Renal cortex interstitium (tissue), 11 donors: ENCODE data around the gene AMOTL2. TPM values are rescaled to one million over a fixed set of nuclear protein-coding genes. Genes with fewer than 3 reads are reported as not detected.

Experiments used
- DNase-seq, 11 donors: peaks; one replicate each; pipeline ENCODE4 v3.0.0-alpha.2; 2013; ENCODE audit warnings: low read depth in 9 of 11, low spot score in 4 of 11; ENCODE audit errors: extremely low read depth in 1 of 11
- polyA plus RNA-seq, 3 donors: library from polyadenylated mRNA; unstranded; fragments of 120-200 nt; gene quantifications; one replicate each; pipeline ENCODE4 v1.2.1, GENCODE V29; 2013; ENCODE audit not compliant: insufficient read length in 3 of 3

The AMOTL2 gene
- polyA plus RNA-seq, 3 donors = 79.8 to 100 (median 87.0) TPM

- no peak for DNase-seq
Measured at GRCh38 chr3:134330883-134331810, 43.1 kb downstream of the AMOTL2 start.

DNA sequence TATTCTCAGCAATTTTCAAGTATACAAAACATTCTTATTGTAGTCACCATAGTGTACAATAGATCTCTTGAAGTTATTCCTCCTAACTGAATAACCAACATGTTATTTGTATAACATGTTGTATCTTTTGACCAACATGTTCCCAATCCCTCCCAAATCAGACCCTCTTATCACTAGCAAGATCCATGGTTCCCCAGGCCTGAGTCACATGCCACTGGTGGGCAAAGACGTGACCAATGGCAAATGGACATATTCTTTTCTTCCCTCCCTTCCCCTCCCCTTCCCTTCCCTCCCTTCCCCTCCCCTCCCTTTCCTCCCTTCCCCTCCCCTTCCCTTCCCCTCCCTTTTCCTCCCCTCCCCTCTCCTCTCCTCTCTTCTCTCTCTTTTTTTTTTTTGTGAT, 45.4 kb downstream of the AMOTL2 start:
- no peak for DNase-seq

GRCh38 chr3:134328147-134328591, 46.1 kb downstream of the AMOTL2 start:
- DNase-seq = no peak

DNA sequence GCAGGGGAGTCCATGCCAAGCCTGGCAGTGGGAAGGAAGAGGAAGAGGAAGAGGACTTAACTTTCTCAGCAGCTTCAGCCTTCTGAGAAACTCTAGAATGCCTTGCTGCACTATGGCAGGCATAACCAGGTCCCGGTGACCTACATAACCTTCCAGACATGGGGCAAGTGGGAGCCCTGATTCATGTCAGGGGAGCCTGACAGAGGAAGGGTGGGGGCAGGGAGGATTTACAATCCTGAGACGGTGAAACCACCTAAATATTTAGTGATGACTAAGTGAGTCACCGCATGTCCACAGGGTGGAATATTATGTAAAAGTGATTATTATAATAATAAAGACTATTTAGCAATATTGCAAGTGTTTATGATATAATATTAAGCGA, 46.7 kb downstream of the AMOTL2 start:
- DNase-seq = no peak

DNA sequence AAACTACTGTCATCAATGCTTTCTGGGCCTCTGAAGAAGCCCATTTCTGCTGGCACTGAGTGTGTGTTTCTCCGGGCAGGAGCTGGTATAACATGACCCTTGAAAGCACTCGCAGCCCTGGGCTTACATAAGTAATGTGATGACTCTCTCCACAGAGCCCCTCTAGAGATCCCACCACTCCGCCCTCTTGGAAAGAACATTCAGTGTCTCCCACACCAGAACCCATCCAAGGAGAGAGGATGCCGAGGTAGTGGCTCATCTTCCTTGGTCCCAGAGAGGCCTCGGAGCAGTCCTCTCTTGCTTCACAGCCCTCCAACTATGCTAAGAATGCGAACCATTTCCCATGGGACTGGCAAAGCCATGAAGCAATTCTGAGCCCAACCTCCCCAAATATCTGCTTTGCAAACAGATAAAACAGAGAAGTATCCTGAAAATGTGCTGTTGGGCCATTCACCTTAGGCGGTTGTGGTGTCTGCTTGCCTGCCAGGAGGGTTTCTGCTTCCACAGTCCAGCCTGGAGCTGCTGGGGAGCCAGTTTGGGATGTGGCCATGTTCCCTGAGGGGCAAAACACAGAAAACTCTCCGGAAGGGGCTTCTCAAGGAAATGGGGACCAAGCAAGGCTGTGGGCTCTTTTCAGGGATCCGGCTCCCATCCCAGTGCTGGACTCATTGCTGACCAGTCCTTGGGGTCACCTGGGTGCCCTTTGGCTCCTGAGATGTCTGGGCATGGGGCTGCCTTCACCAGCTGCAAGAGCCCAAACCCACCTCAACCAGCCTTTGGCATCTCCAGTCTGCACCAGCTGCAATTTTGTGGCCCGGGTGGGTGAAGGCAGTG, 47.3 kb downstream of the AMOTL2 start:
- DNase-seq = peak in 4 of 11 donors; percentile 74 to 83 (median 78)

GRCh38 chr3:134326126-134326525, 48.1 kb downstream of the AMOTL2 start:
- DNase-seq = no peak

- DNase-seq = no peak
Measured at GRCh38 chr3:134325706-134326105, 48.5 kb downstream of the AMOTL2 start.

- no peak for DNase-seq
Measured at GRCh38 chr3:134325061-134325705, 49.1 kb downstream of the AMOTL2 start.

GRCh38 chr3:134323966-134324962, 50.0 kb downstream of the AMOTL2 start:
- no peak for DNase-seq

DNA sequence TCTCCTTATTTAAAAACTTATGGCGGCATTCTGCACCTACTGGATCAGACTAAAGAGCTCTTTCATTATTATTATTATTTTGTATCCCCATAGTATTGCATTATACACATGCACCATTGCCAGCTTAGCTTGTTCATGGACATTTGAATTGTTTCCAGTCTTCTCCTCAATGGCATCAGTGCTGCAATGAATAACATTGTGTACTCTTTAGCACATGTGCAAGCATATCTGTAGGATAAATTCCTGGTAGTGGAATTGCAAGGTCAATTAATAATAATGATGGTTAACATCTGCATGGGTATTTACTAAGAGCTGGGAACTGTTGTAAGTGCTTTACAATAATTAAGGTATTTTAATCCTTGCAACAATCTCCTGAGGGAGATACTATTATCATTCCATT, 52.0 kb downstream of the AMOTL2 start:
- DNase-seq = no peak

DNA sequence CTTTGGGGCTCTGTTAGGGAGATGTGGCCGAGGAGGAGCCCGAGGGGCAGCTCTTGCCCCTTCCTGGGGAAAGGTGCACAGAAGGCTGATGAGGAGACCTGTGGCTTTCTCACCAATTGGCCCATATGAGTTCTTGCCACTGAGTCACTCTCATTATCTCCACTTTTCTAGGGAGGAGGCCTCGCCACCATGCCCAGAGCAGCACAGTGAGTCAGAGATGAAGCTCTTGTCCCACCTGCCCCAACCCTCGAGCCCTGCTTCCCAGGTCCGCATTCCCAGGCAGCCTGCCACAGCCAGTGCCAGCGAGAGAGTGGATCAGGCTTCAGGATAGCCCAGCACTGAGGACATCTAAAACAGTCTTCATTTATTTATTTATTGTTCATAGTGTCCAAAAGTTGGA, 53.5 kb downstream of the AMOTL2 start:
- DNase-seq = no peak

- no peak for DNase-seq
Measured at GRCh38 chr3:134319931-134320330, 54.3 kb downstream of the AMOTL2 start.

- no peak for DNase-seq
Measured at GRCh38 chr3:134318166-134318565, 56.1 kb downstream of the AMOTL2 start.

DNA sequence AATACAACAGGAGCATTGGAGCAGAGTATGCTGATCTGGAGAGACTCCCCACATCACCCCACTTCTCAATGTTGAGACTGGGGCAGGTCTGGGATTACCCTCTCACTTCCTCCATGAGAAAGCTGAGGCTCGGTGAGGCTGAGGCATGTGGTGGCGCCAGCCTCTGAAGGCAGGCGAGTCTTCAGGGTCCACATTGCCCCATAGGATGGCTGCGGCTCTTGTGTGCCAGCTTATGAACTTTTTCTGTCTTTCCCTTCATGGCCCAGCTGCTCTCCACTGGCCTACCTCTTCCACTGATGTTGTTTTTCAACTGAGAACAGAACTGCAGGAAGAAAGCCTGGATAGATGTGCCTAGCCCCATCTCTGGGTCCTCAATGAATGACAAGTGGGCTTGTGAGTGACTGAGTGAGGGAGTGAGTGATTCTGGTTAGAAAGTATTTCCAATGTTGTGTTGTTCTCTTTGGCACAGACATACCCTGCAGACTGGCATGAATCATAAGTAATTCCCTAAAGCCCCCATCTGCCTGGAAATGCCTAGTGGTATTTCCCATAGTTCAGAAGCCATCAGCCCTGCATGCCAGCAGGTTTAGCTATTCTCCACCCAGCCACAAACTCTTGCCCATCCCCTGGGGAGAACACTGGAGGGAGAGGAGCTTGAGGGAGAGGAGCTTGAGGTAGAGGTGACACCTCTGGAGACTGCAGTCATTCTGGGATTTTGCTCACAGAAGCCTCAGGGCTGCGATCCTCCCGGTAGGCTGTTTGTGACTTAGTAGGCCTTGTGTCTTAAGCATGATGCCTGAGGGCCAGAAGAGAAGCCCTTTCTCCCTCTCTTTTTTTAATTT, 56.9 kb downstream of the AMOTL2 start:
- DNase-seq = no peak

DNA sequence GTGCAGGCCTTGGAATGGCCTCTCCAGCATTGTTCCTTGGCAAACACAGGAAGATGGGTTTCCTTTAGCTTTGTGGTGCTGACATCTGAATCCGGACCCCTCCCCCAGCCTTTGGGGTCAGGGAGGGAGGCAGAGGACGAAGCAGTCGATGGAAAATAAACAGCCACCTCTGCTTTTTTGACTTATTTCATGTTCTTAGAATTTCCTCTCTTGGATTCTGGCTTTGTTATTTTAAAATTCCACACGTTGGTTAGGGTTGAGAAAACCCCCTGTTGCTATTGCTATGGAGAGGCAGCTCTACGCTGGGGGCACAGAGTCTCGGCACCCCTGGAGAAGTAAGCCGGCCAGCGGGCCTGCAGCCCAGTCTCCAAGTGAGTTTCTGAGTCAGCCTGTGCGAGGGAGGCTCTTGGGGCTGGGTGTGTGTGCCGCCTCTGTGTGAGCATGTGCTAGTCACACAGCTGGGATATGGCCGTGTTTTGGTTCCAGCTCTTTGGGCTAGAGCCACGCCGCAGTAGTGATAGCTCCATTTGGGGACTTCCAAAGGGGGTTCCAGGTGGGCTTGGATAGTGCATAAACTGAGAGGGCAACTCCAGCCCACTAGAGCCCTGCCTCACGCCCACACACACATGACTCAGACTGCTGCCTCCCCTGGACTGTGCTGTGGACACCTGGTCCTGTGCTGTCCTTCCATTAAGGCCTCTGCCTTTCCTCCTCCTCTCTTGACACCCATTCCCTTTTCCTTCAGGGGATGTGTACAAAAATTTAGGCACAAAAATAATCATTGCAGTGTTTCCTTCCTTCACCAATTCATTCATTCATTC, 58.8 kb downstream of the AMOTL2 start:
- DNase-seq = no peak

DNA sequence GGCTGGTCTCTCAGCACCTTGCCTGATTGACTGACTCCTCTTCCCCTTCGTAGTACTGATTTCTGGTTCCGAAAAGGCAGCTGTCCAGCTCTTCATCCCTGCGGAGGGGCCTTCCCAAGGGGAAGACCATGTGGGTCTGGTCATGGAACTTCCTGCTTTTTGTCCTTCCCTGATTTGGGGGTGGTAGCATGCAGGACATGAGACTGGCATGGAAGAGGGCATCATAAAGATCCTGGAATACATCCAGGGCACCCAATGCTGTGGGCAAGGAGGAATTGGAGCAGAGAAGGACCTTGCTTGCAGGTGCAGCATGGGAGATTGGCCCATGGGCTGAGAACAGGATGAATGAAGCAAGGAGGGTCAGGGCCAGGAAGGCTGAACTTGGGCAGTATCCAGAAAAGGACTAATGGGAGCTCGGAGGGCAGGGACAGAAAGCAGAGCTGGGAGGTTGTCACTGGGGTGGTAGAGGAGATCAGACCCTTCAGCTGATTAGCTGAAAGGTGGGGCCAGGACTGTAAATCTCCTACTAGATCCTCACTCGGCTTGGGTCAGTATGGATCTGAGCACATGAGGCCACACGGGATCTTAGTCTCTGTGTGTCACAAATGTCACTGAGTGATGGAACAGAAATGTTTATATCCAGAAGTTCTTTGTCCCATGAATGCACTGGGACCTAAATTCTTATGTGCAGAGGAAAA, 59.5 kb downstream of the AMOTL2 start:
- no peak for DNase-seq
